HAP-1 (cell line): Measurements from ENCODE around the gene C20orf96.
"Not testable (repeated sequence)": the region's sequence is repeated elsewhere in the genome, so short reads cannot be mapped to it uniquely, and the experiment has no call there.

Source experiments
- DNase-seq, 2 experiments: peaks; one replicate each; pipeline ENCODE4 v3.0.0-alpha.2; 2016 to 2020; ENCODE audit warnings: low spot score in 2 of 2
- H3K27me3 ChIP-seq: fragments of 250-450 bp; sonication (Bioruptor Pico); 2 replicates; pipeline ENCODE4 v1.5.1; 2020; ENCODE audit warnings: low read depth, mild to moderate bottlenecking, moderate library complexity
- H3K36me3 ChIP-seq: fragments of 250-450 bp; sonication (Bioruptor Pico); replicated peaks from 2 replicates; pipeline ENCODE4 v1.5.1; 2020; ENCODE audit warnings: mild to moderate bottlenecking
- H3K4me1 ChIP-seq: fragments of 250-450 bp; sonication (Bioruptor Pico); 2 replicates; pipeline ENCODE4 v1.5.1; 2020; ENCODE audit warnings: mild to moderate bottlenecking
- H3K4me3 ChIP-seq: fragments of 250-450 bp; sonication (Bioruptor Pico); 2 replicates; pipeline ENCODE4 v1.5.1; 2020; ENCODE audit warnings: mild to moderate bottlenecking, moderate library complexity
- H3K9me3 ChIP-seq: fragments of 250-450 bp; sonication (Bioruptor Pico); 2 replicates; pipeline ENCODE4 v1.5.1; 2020; ENCODE audit warnings: mild to moderate bottlenecking, moderate library complexity
- in situ Hi-C: fragments of 300-500 bp; cut with MboI; formaldehyde crosslinking; loops from 3 replicates; pipeline ENCODE4 v1.14.3; 2020; ENCODE audit warnings: low sequenced_read_pairs, inconsistent platforms, mixed read lengths

The C20orf96 gene

GRCh38 chr20:290084-290831 lies at the start of gene C20orf96:
Gene C20orf96 (minus strand): TSS chr20:290750. CDS start chr20:290610, 140 bp downstream.
- no peaks in the 10 kb centered on the region for H3K36me3 ChIP-seq
- peaks cover 6% of the 10 kb centered on the region for H3K4me1 ChIP-seq
- H3K9me3 ChIP-seq: no peaks in the 10 kb centered on the region
- peak within 1 kb of the TSS; percentile 55 for H3K4me3 ChIP-seq
- in situ Hi-C loops: no loop called here
- peak; percentile 86 to 96 for DNase-seq
- no peaks in the 10 kb centered on the region for H3K27me3 ChIP-seq

- H3K9me3 ChIP-seq, DNase-seq, H3K4me1 ChIP-seq, in situ Hi-C loops, H3K36me3 ChIP-seq, H3K27me3 ChIP-seq, H3K4me3 ChIP-seq: not testable (repeated sequence)
These were observed 45.5 kb upstream of the C20orf96 start for GRCh38 chr20:336040-336439.

- in situ Hi-C loops: no loop called here
- no peaks in the 10 kb centered on the region for H3K27me3 ChIP-seq
- DNase-seq: no peak
These were observed 44.0 kb upstream of the C20orf96 start for GRCh38 chr20:334578-334977.

GRCh38 chr20:330233-331149 lies 39.9 kb upstream of the C20orf96 start:
- H3K9me3 ChIP-seq: no peaks in the 10 kb centered on the region
- in situ Hi-C loops: no loop called here
- peaks cover 17% of the 10 kb centered on the region for H3K36me3 ChIP-seq
- peak; percentile 75 to 81 for DNase-seq
- H3K4me3 ChIP-seq: no peak overlapping the region
- H3K27me3 ChIP-seq: no peaks in the 10 kb centered on the region
- H3K4me1 ChIP-seq: no peaks in the 10 kb centered on the region; the same call in 1 of the 2 replicates

More at GRCh38 chr20:334578-334977, 44.0 kb upstream of the C20orf96 start:
- Histone ChIP-seq H3K4me3 (no peak overlapping the region), H3K9me3 (no peaks in the 10 kb centered on the region), H3K4me1 (no peaks in the 10 kb centered on the region), H3K36me3 (peaks cover 8% of the 10 kb centered on the region)

- Histone ChIP-seq H3K36me3 (peaks cover 17% of the 10 kb centered on the region), H3K9me3 (no peaks in the 10 kb centered on the region), H3K27me3 (no peaks in the 10 kb centered on the region), H3K4me1 (no peaks in the 10 kb centered on the region; the same call in 1 of the 2 replicates), H3K4me3 (no peak overlapping the region)
- no peak for DNase-seq
- in situ Hi-C loops: no loop called here
These were observed 39.3 kb upstream of the C20orf96 start for GRCh38 chr20:329851-330232.

- peaks cover 17% of the 10 kb centered on the region for H3K36me3 ChIP-seq
- in situ Hi-C loops: no loop called here
- H3K4me3 ChIP-seq: peak overlapping the region; percentile 70; the same call in 1 of the 2 replicates
- no peaks in the 10 kb centered on the region for H3K9me3 ChIP-seq
- no peaks in the 10 kb centered on the region for H3K27me3 ChIP-seq
- no peak for DNase-seq
- no peaks in the 10 kb centered on the region; the same call in 1 of the 2 replicates for H3K4me1 ChIP-seq
These were observed 38.6 kb upstream of the C20orf96 start for GRCh38 chr20:328975-329695.

GRCh38 chr20:328027-328974 lies 37.8 kb upstream of the C20orf96 start:
- peak overlapping the region; percentile 70 for H3K4me3 ChIP-seq
- H3K9me3 ChIP-seq: no peaks in the 10 kb centered on the region
- DNase-seq: no peak
- peaks cover 4% of the 10 kb centered on the region for H3K4me1 ChIP-seq
- in situ Hi-C loops: no loop called here
- no peaks in the 10 kb centered on the region for H3K27me3 ChIP-seq
- peaks cover 17% of the 10 kb centered on the region for H3K36me3 ChIP-seq

GRCh38 chr20:327186-328026 lies 36.9 kb upstream of the C20orf96 start:
- in situ Hi-C loops: no loop called here
- H3K4me1 ChIP-seq: peaks cover 7% of the 10 kb centered on the region
- H3K27me3 ChIP-seq: no peaks in the 10 kb centered on the region
- H3K36me3 ChIP-seq: peaks cover 17% of the 10 kb centered on the region
- H3K4me3 ChIP-seq: peak overlapping the region; percentile 70
- H3K9me3 ChIP-seq: no peaks in the 10 kb centered on the region
- peak; percentile 90 to 97 for DNase-seq

- peak in 1 of 2 experiments; percentile 64 for DNase-seq
- no peaks in the 10 kb centered on the region for H3K27me3 ChIP-seq
- H3K9me3 ChIP-seq: no peaks in the 10 kb centered on the region
- in situ Hi-C loops: no loop called here
- H3K4me3 ChIP-seq: peak overlapping the region; percentile 70
- peaks cover 7% of the 10 kb centered on the region for H3K4me1 ChIP-seq
- H3K36me3 ChIP-seq: peaks cover 17% of the 10 kb centered on the region
These were observed 36.2 kb upstream of the C20orf96 start for GRCh38 chr20:326645-327185.

GRCh38 chr20:325889-326644 lies 35.5 kb upstream of the C20orf96 start:
- H3K4me1 ChIP-seq: peaks cover 7% of the 10 kb centered on the region
- H3K9me3 ChIP-seq: no peaks in the 10 kb centered on the region
- DNase-seq: peak; percentile 43 to 79
- in situ Hi-C loops: no loop called here
- H3K36me3 ChIP-seq: peaks cover 17% of the 10 kb centered on the region
- peak overlapping the region; percentile 70 for H3K4me3 ChIP-seq
- H3K27me3 ChIP-seq: no peaks in the 10 kb centered on the region
